GM12878 (cell line): Measurements from ENCODE around the gene MEGF6. TPM values are rescaled to one million over a fixed set of nuclear protein-coding genes. Genes with fewer than 3 reads are reported as not detected.

Source experiments
- ATAC-seq: fragments of 200-7000 bp; cut with Tn5 transposase; 3 replicates; pipeline ENCODE4 v1.9.1; 2020; ENCODE audit warnings: mild to moderate bottlenecking, moderate library complexity
- BruUV-seq: library from RNA; stranded (reverse); fragments of 400-500 nt; replicated peaks from 2 replicates; lab custom pipeline; 2021; lab: Mats Ljungman, UMichigan
- CTCF ChIA-PET: fragments of 300-600 bp; sonication (Branson Sonifier 250); formaldehyde crosslinking; extraction: SDS; loops from one replicate; lab custom pipeline; 2021; ENCODE audit warnings: inconsistent platforms; lab: Yijun Ruan, JAX
- POLR2A ChIA-PET: fragments of 350-600 bp; formaldehyde crosslinking; extraction: SDS; loops from one replicate; lab custom pipeline; 2021; ENCODE audit warnings: inconsistent platforms; lab: Charles Lee
- RAD21 ChIA-PET: fragments of 300-600 bp; sonication (Branson Sonifier 250); formaldehyde crosslinking; loops from one replicate; lab custom pipeline; 2023; ENCODE audit warnings: antibody characterized with exemption; ENCODE audit not compliant: unreplicated experiment; lab: Charles Lee
- SMC1A ChIA-PET: fragments of 300-600 bp; sonication (Branson Sonifier 250); formaldehyde crosslinking; loops from one replicate; lab custom pipeline; 2023; ENCODE audit not compliant: unreplicated experiment, uncharacterized antibody; lab: Charles Lee
- DNase-seq: peaks from one replicate; pipeline ENCODE4 v3.0.0-alpha.2; 2011; ENCODE audit warnings: low read depth, low spot score
- FAIRE-seq: peaks from 3 replicates; lab custom pipeline; 2011; peaks lifted over from hg19 to GRCh38; lab: Jason Lieb, UNC
- H2AFZ ChIP-seq: 2 replicates; pipeline ENCODE4 v1.6.0; 2011; ENCODE audit warnings: low read depth, low read length, control low read depth; ENCODE audit not compliant: control insufficient read depth
- H3K27ac ChIP-seq: 2 replicates; pipeline ENCODE4 v1.5.1; 2011; ENCODE audit warnings: control low read depth; ENCODE audit not compliant: control insufficient read depth, insufficient read depth
- H3K27me3 ChIP-seq, 2 experiments: replicated peaks in 1 of 2; 2 replicates each; pipeline versions ENCODE4 v1.6.0 to v1.6.1; 2011; ENCODE audit warnings: low read length in 1 of 2; ENCODE audit not compliant: control insufficient read depth in 2 of 2, insufficient read depth in 2 of 2
- H3K36me3 ChIP-seq, 2 experiments: 2 replicates each; pipeline ENCODE4 v1.5.1; 2011; ENCODE audit warnings: low read length in 1 of 2; ENCODE audit not compliant: control insufficient read depth in 2 of 2, insufficient read depth in 2 of 2
- H3K4me1 ChIP-seq: 2 replicates; pipeline ENCODE4 v1.6.1; 2011; ENCODE audit warnings: mild to moderate bottlenecking, low read length, moderate library complexity, mixed read lengths; ENCODE audit not compliant: control insufficient read depth, insufficient read depth
- H3K4me2 ChIP-seq: 2 replicates; pipeline ENCODE4 v1.6.0; 2011; ENCODE audit warnings: control low read depth; ENCODE audit not compliant: control insufficient read depth, insufficient read depth
- H3K4me3 ChIP-seq: fragments of 200-600 bp; sonication (generic); 2 replicates; pipeline ENCODE4 v1.5.1; 2016
- H3K79me2 ChIP-seq: 2 replicates; pipeline ENCODE4 v1.6.0; 2011; ENCODE audit warnings: low read length; ENCODE audit not compliant: control insufficient read depth, insufficient read depth
- H3K9ac ChIP-seq: 2 replicates; pipeline ENCODE4 v1.8.0; 2011; ENCODE audit warnings: low read length, control low read depth, mixed read lengths; ENCODE audit not compliant: control insufficient read depth, insufficient read depth
- H3K9me3 ChIP-seq: replicated peaks from 3 replicates; pipeline ENCODE4 v1.5.1; 2011; ENCODE audit warnings: mild to moderate bottlenecking, low read length; ENCODE audit not compliant: control insufficient read depth, insufficient read depth
- H4K20me1 ChIP-seq: 2 replicates; pipeline ENCODE4 v1.6.0; 2011; ENCODE audit not compliant: control insufficient read depth, insufficient read depth
- ATF7 ChIP-seq: fragments of 450-650 bp; IDR thresholded peaks from 2 replicates; pipeline ENCODE4 v1.6.1; 2016; ENCODE audit warnings: low read depth, mild to moderate bottlenecking
- BHLHE40 ChIP-seq, 2 experiments: fragments of 450-650 bp in 1 of 2; IDR thresholded peaks; 2 replicates each; pipeline ENCODE4 v1.6.1; 2011 to 2017; ENCODE audit warnings: low read depth in 2 of 2, borderline replicate concordance in 1 of 2, improper control_type of control experiment in 1 of 2, low read length in 1 of 2, mild to moderate bottlenecking in 1 of 2
- CBX5 ChIP-seq: sonication (generic); IDR thresholded peaks from 2 replicates; pipeline ENCODE4 v1.6.1; 2016; ENCODE audit warnings: low read depth, moderate library complexity, mild to moderate bottlenecking, inconsistent platforms
- HSF1 ChIP-seq: fragments of 150-350 bp; IDR thresholded peaks from 2 replicates; pipeline ENCODE4 v1.6.1; 2014; ENCODE audit warnings: mild to moderate bottlenecking, low read depth, low read length
- JUNB ChIP-seq: IDR thresholded peaks from 2 replicates; pipeline ENCODE4 v1.6.1; 2016; ENCODE audit warnings: antibody characterized with exemption, mild to moderate bottlenecking
- LARP7 ChIP-seq: fragments of 450-650 bp; IDR thresholded peaks from 2 replicates; pipeline ENCODE4 v1.6.1; 2017; ENCODE audit warnings: mild to moderate bottlenecking
- MEF2B ChIP-seq: fragments of 450-650 bp; IDR thresholded peaks from 2 replicates; pipeline ENCODE4 v1.6.1; 2018; ENCODE audit warnings: mild to moderate bottlenecking, moderate library complexity; ENCODE audit not compliant: partially characterized antibody, poor library complexity, severe bottlenecking
- MYB ChIP-seq: fragments of 150-350 bp; IDR thresholded peaks from 2 replicates; pipeline ENCODE4 v1.6.1; 2014; ENCODE audit warnings: mild to moderate bottlenecking, low read depth, low read length, borderline replicate concordance
- NFIC ChIP-seq: IDR thresholded peaks from 2 replicates; pipeline ENCODE4 v1.6.1; 2012; ENCODE audit warnings: low read depth, mild to moderate bottlenecking, inconsistent platforms, low read length, moderate library complexity
- NRF1 ChIP-seq: conservative IDR thresholded peaks from 2 replicates; pipeline ENCODE4 v1.6.1; 2011; ENCODE audit warnings: mild to moderate bottlenecking, low read depth, low read length, improper control_type of control experiment
- PAX5 ChIP-seq: IDR thresholded peaks from 2 replicates; pipeline ENCODE4 v1.6.1; 2011; ENCODE audit warnings: low read depth, low read length, borderline replicate concordance
- TCF12 ChIP-seq: IDR thresholded peaks from 2 replicates; pipeline ENCODE4 v1.6.1; 2011; ENCODE audit warnings: low read depth, mild to moderate bottlenecking, low read length
- TCF7 ChIP-seq: IDR thresholded peaks from 2 replicates; pipeline ENCODE4 v1.6.1; 2014; ENCODE audit warnings: antibody characterized with exemption, borderline replicate concordance
- YBX1 ChIP-seq: fragments of 450-650 bp; IDR thresholded peaks from 2 replicates; pipeline ENCODE4 v1.6.1; 2016; ENCODE audit warnings: antibody characterized with exemption
- ZBTB11 ChIP-seq: fragments of 450-650 bp; formaldehyde crosslinking; IDR thresholded peaks from 2 replicates; pipeline ENCODE4 v1.5.0; 2022; ENCODE audit warnings: mild to moderate bottlenecking, missing genetic modification characterization
- ZZZ3 ChIP-seq: IDR thresholded peaks from 2 replicates; pipeline ENCODE4 v1.6.1; 2011; ENCODE audit warnings: low read depth; ENCODE audit not compliant: control insufficient read depth, insufficient read length
- WGBS: methylation state at CpG from one replicate; pipeline ENCODE4 v1.1.6; 2016; ENCODE audit warnings: low lambda C conversion rate; ENCODE audit not compliant: insufficient replicate concordance, insufficient coverage; ENCODE audit errors: missing lambda C conversion rate; 5-methylcytosine and 5-hydroxymethylcytosine counted together
- in situ Hi-C: fragments of 300-500 bp; cut with MboI; formaldehyde crosslinking; loops from 9 replicates; pipeline ENCODE4 v1.14.3; 2018; ENCODE audit warnings: mixed read lengths
- intact Hi-C: fragments of 100-400 bp; cut with micrococcal nuclease; formaldehyde crosslinking; loops from one replicate; pipeline ENCODE4 v1.14.2; 2022; ENCODE audit not compliant: unreplicated experiment
- polyA plus RNA-seq, 11 experiments: library from polyadenylated mRNA; depleted of rRNA in 4 of 11; unstranded in 6 of 11; stranded (reverse) in 5 of 11; fragments of >200 nt; fragmentation: Nextera tagmentation in 4 of 11; fragmentation: Illumina TruSeq in 1 of 11; extraction: Ambion mirVana in 4 of 11; extraction: Trizol in 1 of 11; gene quantifications; 1 replicate in 1 of 11; 2 replicates in 10 of 11; pipeline versions ENCODE4 v1.2.1 to v1.2.3, GENCODE V29; 2011 to 2016; ENCODE audit warnings: inconsistent platforms in 2 of 11, missing spikeins in 2 of 11, low read depth in 1 of 11
- total RNA-seq, 4 experiments: library from RNA; depleted of rRNA in 3 of 4; stranded (reverse); fragments of >200 nt in 3 of 4; fragmentation: Illumina TruSeq in 1 of 4; extraction: Trizol in 1 of 4; gene quantifications; 2 replicates each; pipeline versions ENCODE4 v1.2.1 to v1.2.3, GENCODE V29; 2013 to 2021
- TF ChIP-seq, protein P1 (sequence below): IDR thresholded peaks from 2 replicates; pipeline ENCODE4 v1.6.1; 2011; ENCODE audit warnings: low read depth, low read length, improper control_type of control experiment, borderline replicate concordance

The MEGF6 gene
- total and polyA plus RNA-seq, 10 of the 15 experiments (the other 5 are each of a cell fraction or from before 2014, with no cell fraction given): 0.03 to 0.41 TPM; not detected in 8

DNA sequence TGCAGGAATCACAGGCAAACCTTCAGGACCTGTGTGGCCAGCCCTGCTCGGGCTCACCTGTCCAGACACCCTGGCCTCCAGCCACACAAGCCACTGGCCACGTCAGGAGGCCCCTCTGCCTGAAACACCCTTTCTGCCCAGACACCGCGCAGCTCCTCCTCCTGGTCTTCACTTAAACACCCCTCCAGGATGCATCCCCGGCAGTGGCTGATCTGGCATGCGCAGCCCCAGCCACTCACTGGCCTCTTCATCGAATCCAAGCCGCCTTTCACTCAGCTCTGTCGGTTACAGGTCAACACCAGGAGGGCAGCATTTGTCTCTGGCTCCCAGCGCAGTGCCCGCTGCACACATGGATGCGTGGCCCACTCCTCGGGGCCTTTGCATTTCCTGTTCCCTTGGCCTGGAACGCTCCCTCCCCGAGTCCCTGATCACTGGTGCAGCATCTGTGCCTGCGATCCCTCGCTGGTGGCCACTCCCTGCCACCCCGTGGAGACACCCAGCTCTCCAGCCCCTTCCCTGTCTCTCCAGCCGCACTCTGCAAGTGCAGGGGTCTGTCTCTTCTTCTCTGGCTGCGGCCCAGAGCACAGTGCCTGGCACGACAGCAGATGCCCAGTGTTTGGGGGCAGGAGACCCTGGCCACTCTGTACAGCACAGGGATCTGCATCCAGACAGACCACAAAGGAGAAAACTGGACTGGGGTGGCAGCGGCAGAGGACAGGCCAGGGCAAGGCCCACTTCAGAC is 22.9 kb upstream of the MEGF6 start:
- H4K20me1 ChIP-seq: no peaks in the 10 kb centered on the region
- WGBS: 93% methylated on average over 22 of the region's 22 CpGs
- no TSS peak for BruUV-seq
- intact Hi-C loops: no loop called here
- TF ChIP-seq ATF7 (no peak), NFIC (no peak), TCF12 (no peak), LARP7 (no peak), PAX5 (no peak), TCF7 (no peak), MYB (no peak), ZZZ3 (no peak), CBX5 (no peak), MEF2B (no peak), BHLHE40 (IDR thresholded peaks at IDR 0.05; ENCODE audit: borderline replicate concordance in 1 of 2, low read depth in 2 of 2, low read length in 1 of 2) (no peak), YBX1 (no peak), NRF1 (no peak), ZBTB11 (no peak), HSF1 (no peak), JUNB (no peak)
- TF ChIP-seq, protein P1, sequence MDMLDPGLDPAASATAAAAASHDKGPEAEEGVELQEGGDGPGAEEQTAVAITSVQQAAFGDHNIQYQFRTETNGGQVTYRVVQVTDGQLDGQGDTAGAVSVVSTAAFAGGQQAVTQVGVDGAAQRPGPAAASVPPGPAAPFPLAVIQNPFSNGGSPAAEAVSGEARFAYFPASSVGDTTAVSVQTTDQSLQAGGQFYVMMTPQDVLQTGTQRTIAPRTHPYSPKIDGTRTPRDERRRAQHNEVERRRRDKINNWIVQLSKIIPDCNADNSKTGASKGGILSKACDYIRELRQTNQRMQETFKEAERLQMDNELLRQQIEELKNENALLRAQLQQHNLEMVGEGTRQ: no peak
- no peak overlapping the region for H2AFZ ChIP-seq
- ChIA-PET SMC1A (no interaction called here), RAD21 (no interaction called here), CTCF (interaction anchor here (1.7 kb wide), 1 partner anchor 15 kb away, joined by 5 read pairs; no protein-coding TSS in a partner anchor), POLR2A (no interaction called here)
- no peak for ATAC-seq
- in situ Hi-C loops: no loop called here
- no peak overlapping the region for H3K27ac ChIP-seq
- FAIRE-seq: no peak
- H3K9ac ChIP-seq: no peak overlapping the region
- no peak for DNase-seq
- H3K4me2 ChIP-seq: no peak overlapping the region
- no peaks in the 10 kb centered on the region for H3K9me3 ChIP-seq
- H3K4me3 ChIP-seq: no peak overlapping the region
- H3K4me1 ChIP-seq: no peaks in the 10 kb centered on the region
- peaks cover 14 to 21% of the 10 kb centered on the region in 2 experiments for H3K36me3 ChIP-seq
- H3K27me3 ChIP-seq: no peaks in the 10 kb centered on the region
- H3K79me2 ChIP-seq: no peaks in the 10 kb centered on the region
